Neural cell (in vitro differentiated cells): ENCODE data around the gene RBM14. TPM values are rescaled to one million over a fixed set of nuclear protein-coding genes. Genes with fewer than 3 reads are reported as not detected.

ENCODE experiments used
- H2AFZ ChIP-seq: fragments of 200-600, 300-800 bp; sonication (generic), shearing (Covaris generic); 2 replicates; pipeline ENCODE4 v1.6.0; 2014; ENCODE audit warnings: low read depth, mild to moderate bottlenecking, antibody characterized with exemption, low read length, moderate library complexity
- H3F3A ChIP-seq: fragments of 200-600 bp; shearing (Covaris generic); 2 replicates; pipeline ENCODE4 v1.6.1; 2016; ENCODE audit warnings: mild to moderate bottlenecking, moderate library complexity, mixed read lengths, antibody characterized with exemption, low read length; ENCODE audit not compliant: insufficient read depth, poor library complexity, severe bottlenecking
- H3K27ac ChIP-seq: fragments of 200-600, 300-800 bp; sonication (generic), shearing (Covaris generic); 2 replicates; pipeline ENCODE4 v1.5.1; 2014; ENCODE audit warnings: mild to moderate bottlenecking, low read length, moderate library complexity
- H3K27me3 ChIP-seq: fragments of 300-800, 200-600 bp; sonication (generic), shearing (Covaris generic); 2 replicates; pipeline ENCODE4 v1.6.0; 2014; ENCODE audit warnings: mild to moderate bottlenecking, low read depth, low read length, moderate library complexity; ENCODE audit not compliant: insufficient read depth
- H3K36me3 ChIP-seq: fragments of 300-800, 200-600 bp; sonication (generic), shearing (Covaris generic); 2 replicates; pipeline ENCODE4 v1.5.1; 2014; ENCODE audit warnings: mild to moderate bottlenecking, antibody characterized with exemption, low read length, moderate library complexity; ENCODE audit not compliant: insufficient read depth
- H3K4me2 ChIP-seq: fragments of 300-800, 200-600 bp; sonication (generic), shearing (Covaris generic); 2 replicates; pipeline ENCODE4 v1.6.0; 2014; ENCODE audit warnings: mild to moderate bottlenecking, low read length
- H3K4me3 ChIP-seq: fragments of 300-800, 200-600 bp; sonication (generic), shearing (Covaris generic); 2 replicates; pipeline ENCODE4 v1.5.1; 2014; ENCODE audit warnings: mild to moderate bottlenecking, low read length, moderate library complexity
- H3K79me2 ChIP-seq: fragments of 200-600 bp; shearing (Covaris generic); replicated peaks from 2 replicates; pipeline ENCODE4 v1.6.0; 2014; ENCODE audit warnings: mild to moderate bottlenecking, low read length, moderate library complexity; ENCODE audit not compliant: insufficient read depth
- H3K9ac ChIP-seq: fragments of 300-800, 200-600 bp; sonication (generic), shearing (Covaris generic); 2 replicates; pipeline ENCODE4 v1.6.1; 2016; ENCODE audit warnings: mild to moderate bottlenecking, low read length, mixed read lengths
- H3K9me2 ChIP-seq: fragments of 200-600 bp; shearing (Covaris generic); 2 replicates; pipeline ENCODE4 v1.6.1; 2016; ENCODE audit warnings: mild to moderate bottlenecking, low read length, mixed read lengths; ENCODE audit not compliant: insufficient read depth
- H3K9me3 ChIP-seq: fragments of 200-600, 300-800 bp; sonication (generic), shearing (Covaris generic); 2 replicates; pipeline ENCODE4 v1.6.1; 2016; ENCODE audit warnings: mild to moderate bottlenecking, mixed run types, low read length, moderate library complexity, mixed read lengths
- H4K20me1 ChIP-seq: fragments of 200-600 bp; shearing (Covaris generic); 2 replicates; pipeline ENCODE4 v1.6.1; 2016; ENCODE audit warnings: mild to moderate bottlenecking, mixed run types; ENCODE audit not compliant: insufficient read depth
- EP300 ChIP-seq: fragments of 450-650 bp; conservative IDR thresholded peaks from 2 replicates; pipeline ENCODE4 v1.6.1; 2014; ENCODE audit warnings: antibody characterized with exemption, mild to moderate bottlenecking, moderate library complexity; ENCODE audit not compliant: poor library complexity, severe bottlenecking
- EZH2 ChIP-seq: fragments of 200-600, 300-800 bp; shearing (Covaris generic), sonication (generic); IDR thresholded peaks from 2 replicates; pipeline ENCODE4 v1.6.1; 2014; ENCODE audit warnings: antibody characterized with exemption, low read length, borderline replicate concordance, mild to moderate bottlenecking; ENCODE audit not compliant: insufficient read depth, poor library complexity, severe bottlenecking
- MXI1 ChIP-seq: fragments of 450-650 bp; conservative IDR thresholded peaks from 2 replicates; pipeline ENCODE4 v1.6.1; 2014; ENCODE audit warnings: antibody characterized with exemption, mild to moderate bottlenecking; ENCODE audit not compliant: poor library complexity, severe bottlenecking
- POLR2AphosphoS5 ChIP-seq: IDR thresholded peaks from 2 replicates; pipeline ENCODE4 v1.6.1; 2012
- RAD21 ChIP-seq: fragments of 450-650 bp; conservative IDR thresholded peaks from 2 replicates; pipeline ENCODE4 v1.6.1; 2014; ENCODE audit warnings: antibody characterized with exemption, mild to moderate bottlenecking, moderate library complexity
- SMC3 ChIP-seq: fragments of 450-650 bp; conservative IDR thresholded peaks from 2 replicates; pipeline ENCODE4 v1.6.1; 2014; ENCODE audit warnings: antibody characterized with exemption, mild to moderate bottlenecking, moderate library complexity; ENCODE audit not compliant: poor library complexity
- TAF1 ChIP-seq: IDR thresholded peaks from 2 replicates; pipeline ENCODE4 v1.6.1; 2012; ENCODE audit warnings: low read depth
- polyA plus RNA-seq: library from polyadenylated mRNA; depleted of rRNA; stranded (reverse); fragments of >200 nt; gene quantifications from 2 replicates; pipeline ENCODE4 v1.2.3, GENCODE V29; 2014
- TF ChIP-seq, protein P1 (sequence below): fragments of 450-650 bp; IDR thresholded peaks from 2 replicates; pipeline ENCODE4 v1.5.1; 2014; ENCODE audit warnings: antibody characterized with exemption, mild to moderate bottlenecking, moderate library complexity; ENCODE audit not compliant: poor library complexity, severe bottlenecking
- TF ChIP-seq, protein P2 (sequence below): IDR thresholded peaks from 2 replicates; pipeline ENCODE4 v1.6.1; 2012; ENCODE audit warnings: borderline replicate concordance

The RBM14 gene
- polyA plus RNA-seq, 1 donor from 2014 or later: 43.0 TPM

DNA sequence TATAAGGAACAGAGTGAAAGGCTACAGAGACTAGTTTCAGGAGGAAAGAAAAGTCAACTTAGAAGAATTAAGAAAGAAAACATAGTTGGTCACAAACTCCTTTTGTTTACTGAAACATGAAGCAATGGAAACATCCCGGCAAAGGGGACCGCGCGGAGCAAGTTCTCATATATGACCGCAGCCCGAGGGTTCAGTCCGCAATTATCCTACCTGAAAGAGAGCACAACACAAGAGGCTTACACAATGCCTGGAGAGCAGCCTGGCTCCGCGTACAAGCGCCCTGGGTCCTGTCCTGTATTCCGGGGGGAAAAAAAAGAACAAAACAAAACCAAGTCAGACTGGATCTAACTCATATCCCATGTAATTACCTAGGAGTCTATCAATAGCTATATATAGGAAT lies 48.9 kb downstream of the RBM14 start:
- TF ChIP-seq RAD21: no peak
- TF ChIP-seq EZH2: no peak
- TF ChIP-seq TAF1: no peak
- TF ChIP-seq EP300: no peak
- TF ChIP-seq SMC3: no peak
- TF ChIP-seq, protein P1, sequence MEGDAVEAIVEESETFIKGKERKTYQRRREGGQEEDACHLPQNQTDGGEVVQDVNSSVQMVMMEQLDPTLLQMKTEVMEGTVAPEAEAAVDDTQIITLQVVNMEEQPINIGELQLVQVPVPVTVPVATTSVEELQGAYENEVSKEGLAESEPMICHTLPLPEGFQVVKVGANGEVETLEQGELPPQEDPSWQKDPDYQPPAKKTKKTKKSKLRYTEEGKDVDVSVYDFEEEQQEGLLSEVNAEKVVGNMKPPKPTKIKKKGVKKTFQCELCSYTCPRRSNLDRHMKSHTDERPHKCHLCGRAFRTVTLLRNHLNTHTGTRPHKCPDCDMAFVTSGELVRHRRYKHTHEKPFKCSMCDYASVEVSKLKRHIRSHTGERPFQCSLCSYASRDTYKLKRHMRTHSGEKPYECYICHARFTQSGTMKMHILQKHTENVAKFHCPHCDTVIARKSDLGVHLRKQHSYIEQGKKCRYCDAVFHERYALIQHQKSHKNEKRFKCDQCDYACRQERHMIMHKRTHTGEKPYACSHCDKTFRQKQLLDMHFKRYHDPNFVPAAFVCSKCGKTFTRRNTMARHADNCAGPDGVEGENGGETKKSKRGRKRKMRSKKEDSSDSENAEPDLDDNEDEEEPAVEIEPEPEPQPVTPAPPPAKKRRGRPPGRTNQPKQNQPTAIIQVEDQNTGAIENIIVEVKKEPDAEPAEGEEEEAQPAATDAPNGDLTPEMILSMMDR: no peak
- TF ChIP-seq MXI1: no peak
- no peak for TF ChIP-seq POLR2AphosphoS5
- TF ChIP-seq, protein P2, sequence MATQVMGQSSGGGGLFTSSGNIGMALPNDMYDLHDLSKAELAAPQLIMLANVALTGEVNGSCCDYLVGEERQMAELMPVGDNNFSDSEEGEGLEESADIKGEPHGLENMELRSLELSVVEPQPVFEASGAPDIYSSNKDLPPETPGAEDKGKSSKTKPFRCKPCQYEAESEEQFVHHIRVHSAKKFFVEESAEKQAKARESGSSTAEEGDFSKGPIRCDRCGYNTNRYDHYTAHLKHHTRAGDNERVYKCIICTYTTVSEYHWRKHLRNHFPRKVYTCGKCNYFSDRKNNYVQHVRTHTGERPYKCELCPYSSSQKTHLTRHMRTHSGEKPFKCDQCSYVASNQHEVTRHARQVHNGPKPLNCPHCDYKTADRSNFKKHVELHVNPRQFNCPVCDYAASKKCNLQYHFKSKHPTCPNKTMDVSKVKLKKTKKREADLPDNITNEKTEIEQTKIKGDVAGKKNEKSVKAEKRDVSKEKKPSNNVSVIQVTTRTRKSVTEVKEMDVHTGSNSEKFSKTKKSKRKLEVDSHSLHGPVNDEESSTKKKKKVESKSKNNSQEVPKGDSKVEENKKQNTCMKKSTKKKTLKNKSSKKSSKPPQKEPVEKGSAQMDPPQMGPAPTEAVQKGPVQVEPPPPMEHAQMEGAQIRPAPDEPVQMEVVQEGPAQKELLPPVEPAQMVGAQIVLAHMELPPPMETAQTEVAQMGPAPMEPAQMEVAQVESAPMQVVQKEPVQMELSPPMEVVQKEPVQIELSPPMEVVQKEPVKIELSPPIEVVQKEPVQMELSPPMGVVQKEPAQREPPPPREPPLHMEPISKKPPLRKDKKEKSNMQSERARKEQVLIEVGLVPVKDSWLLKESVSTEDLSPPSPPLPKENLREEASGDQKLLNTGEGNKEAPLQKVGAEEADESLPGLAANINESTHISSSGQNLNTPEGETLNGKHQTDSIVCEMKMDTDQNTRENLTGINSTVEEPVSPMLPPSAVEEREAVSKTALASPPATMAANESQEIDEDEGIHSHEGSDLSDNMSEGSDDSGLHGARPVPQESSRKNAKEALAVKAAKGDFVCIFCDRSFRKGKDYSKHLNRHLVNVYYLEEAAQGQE: no peak
- no peaks in the 10 kb centered on the region for H3K9me2 ChIP-seq
- H3K4me3 ChIP-seq: no peak overlapping the region
- no peaks in the 10 kb centered on the region for H3K9me3 ChIP-seq
- H3K79me2 ChIP-seq: peaks cover 75% of the 10 kb centered on the region
- H3F3A ChIP-seq: no peaks in the 10 kb centered on the region
- no peaks in the 10 kb centered on the region for H3K27me3 ChIP-seq
- peaks cover 41% of the 10 kb centered on the region for H4K20me1 ChIP-seq
- no peak overlapping the region for H3K9ac ChIP-seq
- H3K36me3 ChIP-seq: peaks cover 14% of the 10 kb centered on the region
- no peak overlapping the region for H3K27ac ChIP-seq
- H2AFZ ChIP-seq: no peak overlapping the region
- no peak overlapping the region for H3K4me2 ChIP-seq

GRCh38 chr11:66670816-66671215 lies 54.4 kb downstream of the RBM14 start:
- H3K79me2 ChIP-seq: peaks cover 99% of the 10 kb centered on the region
- peak overlapping the region; percentile 24 for H3K4me3 ChIP-seq
- no peaks in the 10 kb centered on the region for H3K9me2 ChIP-seq
- H3K9me3 ChIP-seq: no peaks in the 10 kb centered on the region
- H2AFZ ChIP-seq: no peak overlapping the region
- H3F3A ChIP-seq: no peaks in the 10 kb centered on the region
- no peak overlapping the region for H3K9ac ChIP-seq
- H3K27ac ChIP-seq: no peak overlapping the region
- peaks cover 4% of the 10 kb centered on the region for H3K36me3 ChIP-seq
- no peak overlapping the region for H3K4me2 ChIP-seq
- H4K20me1 ChIP-seq: peaks cover 36% of the 10 kb centered on the region
- H3K27me3 ChIP-seq: no peaks in the 10 kb centered on the region
- TF ChIP-seq, protein P1: no peak
- TF ChIP-seq MXI1 (no peak), POLR2AphosphoS5 (no peak), RAD21 (no peak), SMC3 (no peak), TAF1 (no peak), EP300 (no peak), EZH2 (no peak)
- TF ChIP-seq, protein P2: no peak
